HG03439 (cell line): Measurements from ENCODE around the gene MARK4.

ENCODE experiments used
- ATAC-seq: cut with Tn5 transposase; IDR thresholded peaks from one replicate; pipeline ENCODE4 v1.9.1; 2021; ENCODE audit warnings: mild to moderate bottlenecking, moderate library complexity; ENCODE audit not compliant: unreplicated experiment

MARK4 gene

GRCh38 chr19:45271098-45271734 lies 20.1 kb downstream of the MARK4 start:
- no peak for ATAC-seq

GRCh38 chr19:45271735-45272108 lies 20.7 kb downstream of the MARK4 start:
- no peak for ATAC-seq

- ATAC-seq: no peak
Observed at GRCh38 chr19:45273521-45273855, 22.4 kb downstream of the MARK4 start.

- no peak for ATAC-seq
Observed at GRCh38 chr19:45275370-45275971, 24.4 kb downstream of the MARK4 start.

- no peak for ATAC-seq
Observed at GRCh38 chr19:45276284-45276687, 25.2 kb downstream of the MARK4 start.

- no peak for ATAC-seq
Observed at GRCh38 chr19:45278087-45278486, 27.0 kb downstream of the MARK4 start.

- no peak for ATAC-seq
Observed at GRCh38 chr19:45279587-45280192, 28.6 kb downstream of the MARK4 start.

GRCh38 chr19:45280471-45280961 lies 29.4 kb downstream of the MARK4 start:
- no peak for ATAC-seq

GRCh38 chr19:45283443-45284033 lies 32.5 kb downstream of the MARK4 start:
- ATAC-seq: no peak

- no peak for ATAC-seq
Observed at GRCh38 chr19:45290381-45290931, 39.4 kb downstream of the MARK4 start.

- ATAC-seq: no peak
Observed at GRCh38 chr19:45291834-45292233, 40.8 kb downstream of the MARK4 start.

- ATAC-seq: no peak
Observed at GRCh38 chr19:45293682-45294081, 42.6 kb downstream of the MARK4 start.

- no peak for ATAC-seq
Observed at GRCh38 chr19:45294291-45295029, 43.4 kb downstream of the MARK4 start.

GRCh38 chr19:45295873-45296272 lies 44.8 kb downstream of the MARK4 start:
- no peak for ATAC-seq

- no peak for ATAC-seq
Observed at GRCh38 chr19:45296355-45296754, 45.3 kb downstream of the MARK4 start.

- ATAC-seq: no peak
Observed at GRCh38 chr19:45297674-45298073, 46.6 kb downstream of the MARK4 start.

- no peak for ATAC-seq
Observed at GRCh38 chr19:45298264-45298663, 47.2 kb downstream of the MARK4 start.

- ATAC-seq: no peak
Observed at GRCh38 chr19:45299719-45300118, 48.6 kb downstream of the MARK4 start.

GRCh38 chr19:45302416-45302815 lies 51.3 kb downstream of the MARK4 start:
- ATAC-seq: no peak

GRCh38 chr19:45303269-45304060 lies 52.4 kb downstream of the MARK4 start:
- no peak for ATAC-seq
